T1000 (cell line): Measurements from ENCODE around the gene GBP1.

Experiments
- DNase-seq: peaks from one replicate; lab custom pipeline; 2025; ENCODE audit warnings: mixed read lengths; lab: John Stamatoyannopoulos, UW

GBP1 gene

DNA sequence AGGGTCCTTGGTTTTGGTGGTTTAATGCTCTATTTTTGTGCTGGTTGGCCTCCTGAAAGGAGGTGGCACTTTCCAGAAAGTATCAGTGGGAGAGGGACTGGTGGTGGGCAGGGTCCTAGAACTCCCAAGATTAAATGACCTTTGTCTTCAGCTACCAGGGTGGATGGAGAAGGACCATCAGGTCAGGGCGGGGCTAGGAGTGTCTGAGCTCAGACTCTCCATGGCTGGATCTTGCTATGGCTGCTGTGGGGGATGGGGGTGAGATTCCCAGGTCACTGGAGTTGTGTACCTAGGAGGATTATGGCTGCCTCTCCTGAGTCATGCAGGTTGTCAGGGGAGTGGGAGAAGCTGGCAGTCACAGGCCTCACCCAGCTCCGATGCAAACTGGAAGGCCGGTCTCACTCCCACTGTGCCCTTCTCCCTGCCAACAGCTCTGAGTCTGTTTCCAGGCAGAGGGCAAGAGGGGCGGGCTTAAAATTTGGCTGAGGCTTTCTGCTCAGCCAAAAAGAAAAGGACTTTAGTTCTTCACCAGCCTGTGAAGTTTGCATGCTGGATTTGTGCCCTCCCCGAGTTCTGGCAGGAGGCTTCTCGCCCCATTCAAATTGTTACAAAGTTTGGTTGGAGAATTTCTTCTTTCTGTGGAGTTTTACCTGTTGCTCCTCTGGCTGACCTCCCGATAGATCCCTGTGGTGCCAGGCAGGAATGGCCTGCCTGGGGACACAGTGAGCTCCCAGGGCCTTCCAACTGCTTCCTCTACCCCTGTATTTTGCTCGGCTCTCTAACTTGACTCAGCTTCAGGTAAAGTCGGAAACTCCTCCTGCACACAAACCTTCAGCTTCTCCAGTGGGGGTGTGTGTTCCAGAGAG lies 59.5 kb downstream of the GBP1 start:
- no peak for DNase-seq
